ENCODE results near the gene ZNF628.

ZNF628 gene

GRCh38 chr19:55451163-55451964 lies 25.1 kb upstream of the ZNF628 start:
- no peak for FAIRE-seq

GRCh38 chr19:55451965-55452748 lies 24.3 kb upstream of the ZNF628 start:
- no peak for FAIRE-seq

DNA sequence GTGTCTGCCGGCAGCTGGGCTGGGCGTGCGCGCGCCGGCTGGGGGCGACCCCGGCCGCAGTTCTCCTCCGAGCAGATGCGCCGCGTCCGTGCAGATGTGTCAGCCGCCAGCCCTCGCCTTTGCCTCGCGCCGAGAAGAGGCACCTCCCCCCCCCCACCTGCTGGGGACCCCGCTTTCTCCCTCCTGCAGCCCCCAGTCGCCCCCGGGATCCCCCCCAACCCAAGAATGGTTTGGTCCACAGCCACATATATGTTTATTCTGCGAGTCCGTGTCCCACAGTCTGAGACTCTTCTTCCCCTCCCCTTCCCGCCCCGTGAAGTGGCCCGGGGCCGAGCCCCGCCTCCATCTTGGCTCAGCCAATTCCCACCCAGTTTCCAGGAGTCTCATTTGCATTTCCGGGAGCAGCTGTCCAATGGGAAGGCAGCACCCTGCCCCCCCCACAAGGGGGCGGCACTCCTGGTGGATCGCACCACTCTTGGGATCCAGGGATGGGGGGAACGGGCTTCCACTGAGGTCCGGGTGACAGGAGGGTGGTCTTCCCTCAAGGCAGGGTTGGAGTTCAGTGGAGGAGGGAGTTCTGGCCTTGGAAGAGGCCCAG lies 23.6 kb upstream of the ZNF628 start:
- FAIRE-seq = no peak

GRCh38 chr19:55453511-55454260 lies 22.7 kb upstream of the ZNF628 start:
- no peak for FAIRE-seq

DNA sequence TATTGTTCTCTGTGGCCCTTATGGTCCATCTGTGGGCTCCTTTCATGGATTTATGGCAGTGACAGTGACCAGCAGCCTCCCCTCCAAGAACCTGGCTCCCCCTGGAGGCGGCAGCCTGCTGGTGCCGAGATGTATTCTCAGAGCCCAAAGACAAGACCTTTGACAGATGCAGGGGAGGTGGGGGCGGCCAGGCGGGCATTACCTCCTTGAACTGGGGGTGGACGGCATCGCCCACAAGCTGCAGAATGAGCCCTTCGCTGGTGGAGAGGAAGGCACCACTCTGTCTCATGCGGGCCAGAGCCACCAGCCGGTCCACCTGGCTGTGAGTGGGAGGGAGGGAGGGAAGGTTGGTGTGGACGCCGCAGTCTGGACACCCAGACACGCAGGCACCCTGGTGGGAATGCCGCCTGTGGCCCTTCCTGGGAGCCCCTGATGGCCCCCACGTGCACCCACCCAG lies 21.6 kb upstream of the ZNF628 start:
- no peak for FAIRE-seq

DNA sequence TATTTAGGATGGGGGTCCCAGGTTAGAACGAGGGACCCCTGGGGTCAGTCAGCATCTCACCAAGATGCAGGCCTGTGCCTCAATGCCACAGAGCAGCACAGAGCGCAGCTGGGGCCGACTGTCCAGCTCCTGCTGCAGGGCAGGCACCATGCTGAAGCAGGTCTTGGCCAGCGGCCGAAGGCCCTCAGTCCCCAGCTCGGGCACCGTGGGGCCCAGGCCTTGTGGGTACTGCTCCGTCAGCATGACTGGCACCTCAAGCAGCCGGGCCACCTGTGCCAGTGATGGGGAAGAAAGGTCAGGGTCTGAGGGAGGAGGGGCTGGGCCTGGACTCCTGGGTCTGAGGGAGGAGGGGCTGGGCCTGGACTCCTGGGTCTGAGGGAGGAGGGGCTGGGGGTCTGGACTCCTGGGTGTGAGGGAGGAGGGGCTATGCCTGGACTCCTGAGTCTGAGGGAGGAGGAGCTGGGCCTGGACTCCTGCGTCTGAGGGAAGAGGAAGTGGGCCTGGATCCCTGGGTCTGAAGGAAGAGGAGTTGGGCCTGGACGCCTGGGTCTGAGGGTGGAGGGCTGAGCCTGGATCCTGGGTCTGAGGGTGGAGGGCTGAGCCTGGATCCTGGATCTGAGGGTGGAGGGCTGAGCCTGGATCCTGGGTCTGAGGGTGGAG lies 20.7 kb upstream of the ZNF628 start:
- no peak for FAIRE-seq

DNA sequence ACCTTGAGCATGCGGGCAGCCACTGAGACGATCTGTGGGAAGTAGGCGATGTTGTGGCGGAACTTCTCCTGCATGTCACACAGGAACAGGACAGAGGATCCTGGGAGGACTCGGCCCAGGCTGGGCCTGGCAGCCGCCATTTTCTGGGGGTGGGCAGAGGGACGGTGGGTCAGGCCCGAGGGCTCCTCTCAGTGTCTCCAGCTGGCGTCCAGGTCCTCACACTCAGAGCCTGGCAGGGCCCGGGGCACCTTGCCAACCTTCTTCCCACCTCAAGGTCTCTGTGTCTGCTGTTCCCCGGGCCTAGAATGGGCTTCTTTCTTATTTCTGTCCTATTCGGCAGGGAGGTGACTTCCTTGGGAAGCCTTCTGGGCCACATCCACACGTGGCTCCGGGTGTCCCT lies 20.1 kb upstream of the ZNF628 start:
- FAIRE-seq = no peak

DNA sequence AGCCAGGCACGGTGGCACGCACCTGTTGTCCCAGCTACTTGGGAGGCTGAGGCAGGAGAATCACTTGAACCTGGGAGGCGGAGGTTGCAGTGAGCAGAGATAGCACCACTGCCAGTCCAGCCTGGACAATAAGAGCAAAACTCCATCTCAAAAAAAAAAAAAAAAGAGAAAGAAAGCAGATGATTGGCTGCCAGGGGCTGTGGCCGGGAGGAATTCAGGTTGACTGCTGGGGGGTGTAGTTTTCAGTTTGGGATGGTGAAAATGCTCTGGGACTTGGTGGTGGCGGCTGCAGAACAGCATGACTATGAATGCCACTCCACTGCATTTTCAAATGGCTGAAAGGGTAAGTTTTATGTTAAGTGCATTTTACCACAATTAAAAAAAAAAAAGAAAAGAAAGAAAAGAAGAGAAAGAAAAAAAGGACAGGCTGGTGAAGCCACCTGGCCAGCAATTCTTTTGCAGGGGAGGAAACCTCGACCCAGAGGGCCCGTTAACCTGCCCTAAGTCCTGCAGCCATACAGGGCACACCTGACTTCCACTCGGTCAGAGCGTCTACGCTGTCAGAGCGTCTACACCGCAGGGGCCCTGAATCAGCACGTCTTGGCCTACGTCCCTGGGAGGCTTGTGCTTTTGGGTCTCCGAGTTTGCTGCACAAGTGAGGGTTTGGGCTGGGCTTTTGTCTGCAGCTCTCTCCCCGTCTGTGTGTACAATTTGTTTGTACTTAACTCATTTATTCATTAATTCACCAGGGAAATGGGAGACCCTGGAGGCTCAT lies 18.5 kb upstream of the ZNF628 start:
- no peak for FAIRE-seq

- no peak for FAIRE-seq
These were observed 16.9 kb upstream of the ZNF628 start for GRCh38 chr19:55459551-55459949.

DNA sequence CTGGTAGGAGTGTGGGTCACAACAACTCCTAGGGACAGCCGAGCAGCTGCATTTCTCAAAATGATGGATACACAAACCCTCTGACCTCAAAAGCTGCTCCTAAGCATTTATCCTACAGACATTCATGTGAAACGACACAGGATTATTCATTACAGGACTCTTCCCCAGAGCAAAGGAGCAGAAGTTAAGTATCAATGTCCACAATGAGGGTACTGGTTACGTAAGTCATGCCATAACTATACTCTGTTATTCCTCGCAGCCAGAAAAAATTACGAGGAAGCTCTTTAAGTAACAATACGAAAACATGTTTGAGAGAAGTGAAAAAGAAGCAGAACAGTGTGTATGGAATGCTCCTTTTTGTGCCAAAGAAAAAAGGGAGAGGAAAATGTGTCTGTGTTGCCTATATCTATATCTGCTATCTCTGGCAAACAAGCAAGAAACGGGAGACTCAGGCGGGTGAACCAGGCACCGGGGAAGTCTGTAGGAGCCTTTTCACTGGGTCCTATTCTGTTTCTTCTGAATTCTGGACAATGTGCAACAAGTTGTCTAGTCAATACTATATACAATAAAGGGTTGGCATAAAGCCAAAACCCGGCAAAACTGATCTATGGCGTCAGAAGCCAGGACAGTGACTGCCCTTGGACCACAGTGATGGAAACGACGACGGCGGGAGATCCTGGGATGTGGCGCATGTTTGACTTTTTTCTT lies 16.3 kb upstream of the ZNF628 start:
- FAIRE-seq = no peak

GRCh38 chr19:55460670-55461258 lies 15.7 kb upstream of the ZNF628 start:
- FAIRE-seq = peak; percentile 80

- peak; percentile 99 for FAIRE-seq
These were observed 15.0 kb upstream of the ZNF628 start, which contains the start of gene ISOC2 for GRCh38 chr19:55461259-55461973. Gene ISOC2, minus strand, starts transcription at chr19:55461642. Its CDS starts 5,156 bp downstream, at chr19:55456486.

- FAIRE-seq = no peak
These were observed 14.3 kb upstream of the ZNF628 start for GRCh38 chr19:55461974-55462626.

- no peak for FAIRE-seq
These were observed 13.7 kb upstream of the ZNF628 start for GRCh38 chr19:55462722-55463121.

GRCh38 chr19:55463583-55464031 lies 12.8 kb upstream of the ZNF628 start:
- FAIRE-seq = no peak

DNA sequence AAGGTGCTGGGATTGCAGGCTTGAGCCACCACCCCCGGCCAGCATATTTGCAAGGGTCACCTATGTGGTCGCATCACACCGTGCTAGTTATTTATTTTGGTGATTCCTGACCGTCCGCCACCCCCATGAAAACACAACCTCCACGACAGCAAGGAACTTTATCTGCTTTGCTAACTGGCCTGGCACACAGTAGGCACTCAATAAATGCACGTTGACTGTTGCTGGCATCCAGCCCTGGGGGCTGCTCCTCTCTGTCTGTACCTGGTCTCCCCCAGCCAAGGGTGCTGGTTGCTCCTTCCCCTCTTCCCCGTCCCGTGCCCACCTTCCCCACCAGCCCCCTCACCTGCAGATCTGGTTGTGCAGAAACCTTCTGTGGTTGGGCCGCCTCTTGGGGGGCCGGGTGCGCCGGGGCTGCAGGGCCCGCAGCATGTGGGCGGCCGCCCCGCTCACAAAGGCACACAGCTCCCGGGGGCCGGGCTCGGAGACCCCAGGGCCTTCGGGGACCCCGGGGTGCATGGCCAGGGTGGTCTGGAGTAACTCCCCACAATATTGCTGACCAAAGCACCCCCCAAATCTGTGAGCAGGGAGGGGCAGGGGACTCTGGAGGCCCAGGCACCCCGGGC lies 12.3 kb upstream of the ZNF628 start:
- no peak for FAIRE-seq

GRCh38 chr19:55464662-55465054 lies 11.8 kb upstream of the ZNF628 start, which contains the start of gene C19orf85:
Gene C19orf85, minus strand, starts transcription at chr19:55464751. Its CDS starts 197 bp downstream, at chr19:55464554.
- FAIRE-seq = no peak

DNA sequence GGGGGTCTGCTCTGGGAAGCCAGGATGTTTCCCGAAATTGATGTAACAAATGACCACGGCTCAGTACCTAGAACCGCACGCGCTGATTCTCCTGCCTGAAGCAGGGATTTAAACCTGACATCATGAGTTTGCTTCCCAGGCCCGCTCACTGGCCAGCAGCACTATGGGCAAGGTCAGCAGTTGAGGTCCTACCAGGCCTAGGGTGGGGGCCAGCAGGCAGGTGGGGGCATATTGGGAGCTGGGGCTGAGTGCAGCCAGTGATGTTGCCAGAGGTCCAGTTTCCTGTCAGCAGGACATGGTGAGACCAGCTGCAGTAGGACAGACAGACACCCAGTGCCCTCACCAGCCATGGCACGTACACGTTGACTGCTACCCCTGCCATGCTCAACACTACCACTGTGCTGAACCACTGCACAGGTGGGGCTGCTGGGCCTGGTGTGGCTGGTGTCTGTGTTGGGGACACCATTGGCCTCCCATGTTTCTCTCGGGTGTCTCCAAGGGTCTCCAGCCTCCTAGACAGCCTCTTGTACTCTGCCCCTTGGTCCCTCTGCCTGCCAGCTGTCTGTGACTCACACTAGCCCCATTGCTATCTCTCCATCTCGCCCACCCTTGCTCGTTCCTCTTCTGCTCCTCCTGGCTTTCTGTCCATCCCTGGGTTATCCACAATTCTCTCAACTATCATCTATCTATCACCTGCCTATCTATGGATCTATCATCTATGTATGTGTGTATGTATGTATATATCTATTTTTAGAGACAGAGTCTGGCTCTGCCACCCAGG lies 10.8 kb upstream of the ZNF628 start:
- no peak for FAIRE-seq

Data from A204.1 (cell line).